ENCODE data around the gene PHACTR1.

Gene PHACTR1

GRCh38 chr6:13234130-13234529 is 517.6 kb downstream of the PHACTR1 start:
- DNase-seq (ENCODE audit: low read depth): no peak
- H3K4me3 ChIP-seq (ENCODE audit: low read length): no peak overlapping the region
- no peak for TF ChIP-seq CTCF (conservative IDR thresholded peaks at IDR 0.05; ENCODE audit: low read depth, low read length)

- no peak overlapping the region for H3K4me3 ChIP-seq (ENCODE audit: low read length)
- no peak for TF ChIP-seq CTCF (conservative IDR thresholded peaks at IDR 0.05; ENCODE audit: low read depth, low read length)
- DNase-seq (ENCODE audit: low read depth): no peak
These were observed 518.8 kb downstream of the PHACTR1 start for GRCh38 chr6:13235339-13235738.

GRCh38 chr6:13237318-13237717 is 520.8 kb downstream of the PHACTR1 start:
- TF ChIP-seq CTCF (conservative IDR thresholded peaks at IDR 0.05; ENCODE audit: low read depth, low read length): no peak
- no peak overlapping the region for H3K4me3 ChIP-seq (ENCODE audit: low read length)
- DNase-seq (ENCODE audit: low read depth): no peak

GRCh38 chr6:13238017-13238416 is 521.5 kb downstream of the PHACTR1 start:
- H3K4me3 ChIP-seq (ENCODE audit: low read length): no peak overlapping the region
- no peak for TF ChIP-seq CTCF (conservative IDR thresholded peaks at IDR 0.05; ENCODE audit: low read depth, low read length)
- DNase-seq (ENCODE audit: low read depth): no peak

GRCh38 chr6:13238640-13239216 is 522.2 kb downstream of the PHACTR1 start:
- H3K4me3 ChIP-seq (ENCODE audit: low read length): no peak overlapping the region
- no peak for DNase-seq (ENCODE audit: low read depth)
- TF ChIP-seq CTCF (conservative IDR thresholded peaks at IDR 0.05; ENCODE audit: low read depth, low read length): no peak

- DNase-seq (ENCODE audit: low read depth): no peak
- no peak overlapping the region for H3K4me3 ChIP-seq (ENCODE audit: low read length)
- no peak for TF ChIP-seq CTCF (conservative IDR thresholded peaks at IDR 0.05; ENCODE audit: low read depth, low read length)
These were observed 523.2 kb downstream of the PHACTR1 start for GRCh38 chr6:13239530-13240455.

GRCh38 chr6:13241364-13241763 is 524.8 kb downstream of the PHACTR1 start:
- no peak overlapping the region for H3K4me3 ChIP-seq (ENCODE audit: low read length)
- TF ChIP-seq CTCF (conservative IDR thresholded peaks at IDR 0.05; ENCODE audit: low read depth, low read length): no peak
- no peak for DNase-seq (ENCODE audit: low read depth)
